Suprapubic skin (tissue), 3 donors: ENCODE results near the gene PARD3B.

ENCODE experiments used
- POLR2A ChIP-seq, 2 donors: fragments of 450-650 bp; IDR thresholded peaks; one replicate each; pipeline ENCODE4 v1.6.1; 2017; ENCODE audit warnings: antibody characterized with exemption in 2 of 2, mild to moderate bottlenecking in 2 of 2, moderate library complexity in 2 of 2
- TF ChIP-seq, protein P1 (sequence below), 2 donors: fragments of 200-600 bp in 1 of 2; fragments of 450-650 bp in 1 of 2; sonication (generic) in 1 of 2; IDR thresholded peaks; one replicate each; pipeline ENCODE4 v1.5.1; 2016 to 2019; ENCODE audit warnings: antibody characterized with exemption in 2 of 2, mild to moderate bottlenecking in 1 of 2, moderate library complexity in 1 of 2

- TF ChIP-seq POLR2A (IDR thresholded peaks at IDR 0.05) = no peak
- TF ChIP-seq, protein P1, sequence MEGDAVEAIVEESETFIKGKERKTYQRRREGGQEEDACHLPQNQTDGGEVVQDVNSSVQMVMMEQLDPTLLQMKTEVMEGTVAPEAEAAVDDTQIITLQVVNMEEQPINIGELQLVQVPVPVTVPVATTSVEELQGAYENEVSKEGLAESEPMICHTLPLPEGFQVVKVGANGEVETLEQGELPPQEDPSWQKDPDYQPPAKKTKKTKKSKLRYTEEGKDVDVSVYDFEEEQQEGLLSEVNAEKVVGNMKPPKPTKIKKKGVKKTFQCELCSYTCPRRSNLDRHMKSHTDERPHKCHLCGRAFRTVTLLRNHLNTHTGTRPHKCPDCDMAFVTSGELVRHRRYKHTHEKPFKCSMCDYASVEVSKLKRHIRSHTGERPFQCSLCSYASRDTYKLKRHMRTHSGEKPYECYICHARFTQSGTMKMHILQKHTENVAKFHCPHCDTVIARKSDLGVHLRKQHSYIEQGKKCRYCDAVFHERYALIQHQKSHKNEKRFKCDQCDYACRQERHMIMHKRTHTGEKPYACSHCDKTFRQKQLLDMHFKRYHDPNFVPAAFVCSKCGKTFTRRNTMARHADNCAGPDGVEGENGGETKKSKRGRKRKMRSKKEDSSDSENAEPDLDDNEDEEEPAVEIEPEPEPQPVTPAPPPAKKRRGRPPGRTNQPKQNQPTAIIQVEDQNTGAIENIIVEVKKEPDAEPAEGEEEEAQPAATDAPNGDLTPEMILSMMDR (IDR thresholded peaks at IDR 0.05) = no peak
Measured at GRCh38 chr2:204611764-204612163, 66.5 kb downstream of the PARD3B start.
